GM21619 (cell line): ENCODE results near the gene RIT1.

Experiments used
- ATAC-seq: cut with Tn5 transposase; IDR thresholded peaks from one replicate; pipeline ENCODE4 v1.9.1; 2021; ENCODE audit not compliant: unreplicated experiment

The RIT1 gene

GRCh38 chr1:155859234-155859829 is 51.8 kb downstream of the RIT1 start, which contains the start of gene SYT11:
TSS of gene SYT11 (plus strand) at chr1:155859567. CDS start at chr1:155859762, 195 bp downstream.
- peak; percentile 43 for ATAC-seq

GRCh38 chr1:155858800-155859233 is 52.3 kb downstream of the RIT1 start:
- peak; percentile 7 for ATAC-seq

DNA sequence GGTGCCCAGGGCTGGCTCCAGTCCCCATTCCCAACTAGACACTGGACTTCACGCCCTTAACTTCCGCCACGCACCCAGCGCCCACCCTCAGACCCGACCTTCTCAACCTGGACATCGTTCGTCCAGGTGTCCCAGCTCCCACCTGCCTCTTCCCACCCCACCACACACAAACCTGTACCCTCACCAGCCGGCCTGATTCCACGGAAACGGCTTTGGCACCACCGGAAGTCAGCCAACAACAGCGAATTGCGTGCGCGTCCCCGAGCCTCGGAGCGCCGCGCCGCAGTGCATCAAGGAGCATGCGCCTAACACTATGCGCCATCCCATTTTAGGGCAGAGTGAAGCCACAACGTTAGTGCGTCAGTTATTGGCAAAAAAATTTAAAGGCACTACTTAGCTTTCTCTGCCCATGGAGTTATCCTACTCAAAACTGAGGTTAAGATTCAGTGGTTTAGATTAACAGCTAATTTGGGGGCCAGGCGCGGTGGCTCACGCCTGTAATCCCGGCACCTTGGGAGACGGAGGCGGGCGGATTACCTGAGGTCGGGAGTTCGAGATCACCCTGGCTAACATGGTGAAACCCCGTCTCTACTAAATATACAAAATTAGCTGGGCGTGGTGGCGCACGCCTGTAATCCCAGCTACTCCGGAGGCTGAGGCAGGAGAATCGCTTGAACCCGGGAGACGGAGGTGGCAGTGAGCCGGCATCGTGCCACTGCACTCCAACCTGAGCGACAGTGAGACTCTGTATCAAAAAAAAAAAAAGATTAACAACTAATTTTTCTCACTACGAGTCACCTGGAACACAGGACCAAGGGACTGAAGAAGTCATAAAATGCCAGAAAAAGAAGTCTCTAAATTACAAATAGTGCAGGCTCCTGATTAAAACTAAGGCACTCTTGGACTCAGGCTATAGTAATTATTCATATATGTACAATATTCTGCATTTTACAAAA is 53.9 kb downstream of the RIT1 start, which contains the start of gene GON4L:
GON4L (minus strand) TSS at position 240 of the 956 bp plus-strand sequence. CDS start 3,434 bp downstream, outside the sequence.
- ATAC-seq, result peak; percentile 41

DNA sequence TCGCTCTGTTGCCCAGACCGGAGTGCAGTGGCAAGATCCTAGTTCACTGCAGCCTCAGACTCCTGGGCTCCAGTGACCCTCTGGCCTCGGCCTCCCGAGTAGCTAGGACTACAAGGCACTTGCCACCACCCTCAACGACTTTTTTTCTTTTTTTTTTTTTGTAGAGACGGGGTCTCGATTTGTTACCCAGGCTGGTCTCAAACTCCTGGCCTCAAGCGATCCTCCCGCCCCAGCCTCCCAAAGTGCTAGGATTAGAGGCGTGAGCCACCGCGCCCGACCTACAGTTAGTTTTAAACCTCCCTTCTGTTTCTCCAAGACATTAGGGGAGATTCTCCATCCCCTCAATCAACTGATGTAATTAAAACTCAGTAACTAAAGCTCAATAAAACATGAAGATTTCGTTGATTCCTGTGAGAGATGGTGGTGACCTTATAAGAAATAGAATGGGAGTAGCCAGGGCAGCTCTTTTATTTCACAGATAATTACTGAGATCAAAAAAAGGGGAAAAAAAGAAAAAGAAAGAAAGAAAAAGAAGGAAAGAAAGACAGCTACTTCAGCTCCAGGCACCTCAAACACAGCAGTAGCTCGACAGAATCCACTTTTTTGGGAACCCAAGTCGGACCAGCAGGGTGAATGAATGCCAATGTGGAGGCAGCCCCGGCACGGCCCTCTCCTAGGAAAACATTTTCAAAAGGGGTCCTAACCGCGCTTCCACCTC is 54.7 kb downstream of the RIT1 start:
- ATAC-seq, result no peak

DNA sequence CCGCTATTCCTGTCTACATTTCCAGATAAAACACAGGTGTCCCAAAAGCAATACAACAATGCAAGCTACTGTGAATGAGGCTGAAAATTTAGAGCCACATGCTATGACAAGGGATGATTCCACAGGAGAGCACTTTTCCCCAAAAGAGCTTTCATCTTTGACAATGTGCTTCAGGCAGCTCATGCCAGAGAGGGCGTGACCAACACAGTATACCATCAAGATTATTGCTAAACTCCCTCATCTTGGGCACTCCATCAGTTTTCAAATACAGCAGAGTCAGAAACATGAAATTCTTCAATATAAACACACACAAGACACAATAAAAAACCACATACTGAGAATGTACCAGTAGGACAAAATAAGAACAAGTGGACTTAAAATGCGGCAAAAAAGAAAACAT is 60.8 kb downstream of the RIT1 start:
- ATAC-seq, result no peak

- ATAC-seq, result no peak
These were observed 63.2 kb downstream of the RIT1 start for GRCh38 chr1:155847823-155848529.
